HEK293 (cell line): ENCODE data around the gene KRT79.

ENCODE experiments used
- ZNF138 ChIP-seq: fragments of 450-650 bp; formaldehyde crosslinking; IDR thresholded peaks from 2 replicates; pipeline ENCODE4 v1.5.1; 2016; ENCODE audit warnings: missing biosample characterization, missing genetic modification characterization, borderline replicate concordance
- ZNF184 ChIP-seq: fragments of 450-650 bp; IDR thresholded peaks from 2 replicates; pipeline ENCODE4 v1.5.1; 2018; ENCODE audit warnings: missing biosample characterization, mild to moderate bottlenecking, missing genetic modification characterization
- ZNF548 ChIP-seq: fragments of 450-650 bp; formaldehyde crosslinking; IDR thresholded peaks from 2 replicates; pipeline ENCODE4 v1.5.1; 2016; ENCODE audit warnings: missing biosample characterization, missing genetic modification characterization
- TF ChIP-seq, protein P1 (sequence below): fragments of 450-650 bp; formaldehyde crosslinking; IDR thresholded peaks from 2 replicates; pipeline ENCODE4 v1.5.1; 2016; ENCODE audit warnings: missing biosample characterization, missing genetic modification characterization
- TF ChIP-seq, protein P2 (sequence below): fragments of 450-650 bp; formaldehyde crosslinking; IDR thresholded peaks from 2 replicates; pipeline ENCODE4 v1.5.1; 2016; ENCODE audit warnings: missing biosample characterization, missing genetic modification characterization

DNA sequence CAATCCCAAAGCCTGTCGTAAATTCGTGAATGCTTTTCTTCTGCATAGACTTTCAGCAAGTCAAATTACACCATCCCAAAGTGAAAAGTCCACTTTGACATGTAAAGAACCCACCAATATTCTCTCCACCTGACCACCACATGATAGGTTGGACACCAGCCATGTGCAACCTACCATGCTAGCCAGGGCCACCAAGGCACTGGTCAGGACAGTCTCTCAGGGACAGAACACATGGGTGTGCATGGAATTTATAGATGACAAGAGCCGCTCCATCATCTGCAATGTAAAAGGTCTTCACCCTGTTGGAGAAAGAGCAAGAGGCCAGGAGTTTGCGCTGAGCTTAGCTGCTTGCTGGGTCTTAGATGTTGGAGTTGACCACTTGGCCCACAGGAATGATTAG, 51.6 kb downstream of the KRT79 start:
- TF ChIP-seq ZNF138 (tag by site-specific recombination) (no peak), ZNF548 (tag by site-specific recombination) (no peak), ZNF184 (no peak)
- TF ChIP-seq, protein P1, sequence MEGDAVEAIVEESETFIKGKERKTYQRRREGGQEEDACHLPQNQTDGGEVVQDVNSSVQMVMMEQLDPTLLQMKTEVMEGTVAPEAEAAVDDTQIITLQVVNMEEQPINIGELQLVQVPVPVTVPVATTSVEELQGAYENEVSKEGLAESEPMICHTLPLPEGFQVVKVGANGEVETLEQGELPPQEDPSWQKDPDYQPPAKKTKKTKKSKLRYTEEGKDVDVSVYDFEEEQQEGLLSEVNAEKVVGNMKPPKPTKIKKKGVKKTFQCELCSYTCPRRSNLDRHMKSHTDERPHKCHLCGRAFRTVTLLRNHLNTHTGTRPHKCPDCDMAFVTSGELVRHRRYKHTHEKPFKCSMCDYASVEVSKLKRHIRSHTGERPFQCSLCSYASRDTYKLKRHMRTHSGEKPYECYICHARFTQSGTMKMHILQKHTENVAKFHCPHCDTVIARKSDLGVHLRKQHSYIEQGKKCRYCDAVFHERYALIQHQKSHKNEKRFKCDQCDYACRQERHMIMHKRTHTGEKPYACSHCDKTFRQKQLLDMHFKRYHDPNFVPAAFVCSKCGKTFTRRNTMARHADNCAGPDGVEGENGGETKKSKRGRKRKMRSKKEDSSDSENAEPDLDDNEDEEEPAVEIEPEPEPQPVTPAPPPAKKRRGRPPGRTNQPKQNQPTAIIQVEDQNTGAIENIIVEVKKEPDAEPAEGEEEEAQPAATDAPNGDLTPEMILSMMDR (tag by site-specific recombination): no peak
- TF ChIP-seq, protein P2, sequence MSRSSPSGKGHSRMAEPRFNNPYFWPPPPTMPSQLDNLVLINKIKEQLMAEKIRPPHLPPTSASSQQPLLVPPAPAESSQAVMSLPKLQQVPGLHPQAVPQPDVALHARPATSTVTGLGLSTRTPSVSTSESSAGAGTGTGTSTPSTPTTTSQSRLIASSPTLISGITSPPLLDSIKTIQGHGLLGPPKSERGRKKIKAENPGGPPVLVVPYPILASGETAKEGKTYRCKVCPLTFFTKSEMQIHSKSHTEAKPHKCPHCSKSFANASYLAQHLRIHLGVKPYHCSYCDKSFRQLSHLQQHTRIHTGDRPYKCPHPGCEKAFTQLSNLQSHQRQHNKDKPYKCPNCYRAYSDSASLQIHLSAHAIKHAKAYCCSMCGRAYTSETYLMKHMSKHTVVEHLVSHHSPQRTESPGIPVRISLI (tag by site-specific recombination): no peak
